Panc1 (cell line): ENCODE results near the gene ZSCAN18.

ENCODE experiments used
- CTCF ChIP-seq: fragments of 450-650 bp; IDR thresholded peaks from 2 replicates; pipeline ENCODE4 v1.5.1; 2017; ENCODE audit warnings: mild to moderate bottlenecking
- POLR2AphosphoS5 ChIP-seq: IDR thresholded peaks from 2 replicates; pipeline ENCODE4 v1.6.1; 2012; ENCODE audit warnings: mild to moderate bottlenecking, low read depth, low read length, moderate library complexity
- REST ChIP-seq, 2 experiments: IDR thresholded peaks; 2 replicates each; pipeline ENCODE4 v1.6.1; 2011 to 2012; ENCODE audit warnings: low read depth in 2 of 2, control low read depth in 1 of 2, low read length in 1 of 2, mild to moderate bottlenecking in 1 of 2, moderate library complexity in 1 of 2; ENCODE audit not compliant: insufficient read depth in 1 of 2
- TCF7L2 ChIP-seq: IDR thresholded peaks from 2 replicates; pipeline ENCODE4 v1.6.1; 2011; ENCODE audit warnings: mild to moderate bottlenecking, low read depth, low read length, inconsistent platforms

GRCh38 chr19:58093071-58093470 is 5.0 kb downstream of the ZSCAN18 start:
- no peak for TF ChIP-seq CTCF
- no peak for TF ChIP-seq POLR2AphosphoS5
- no peak for TF ChIP-seq TCF7L2
- TF ChIP-seq REST (IDR thresholded peaks at IDR 0.05; ENCODE audit: insufficient read depth in 1 of 2, low read depth in 2 of 2, low read length in 1 of 2), result no peak
